Neural crest cell (in vitro differentiated cells): ENCODE measurements around the gene TBXT. TPM values are rescaled to one million over a fixed set of nuclear protein-coding genes. Genes with fewer than 3 reads are reported as not detected.

Experiments
- DNase-seq: peaks from one replicate; pipeline ENCODE4 v3.0.0; 2021; ENCODE audit warnings: low read depth, mixed read lengths, low spot score
- H3K27ac Mint-ChIP-seq: one replicate; pipeline ENCODE4 v1.8.0; 2021; ENCODE audit warnings: mild to moderate bottlenecking, mixed read lengths; ENCODE audit not compliant: unreplicated experiment
- H3K27me3 Mint-ChIP-seq: 2 replicates; pipeline ENCODE4 v1.8.0; 2021; ENCODE audit warnings: low read depth, mild to moderate bottlenecking, mixed read lengths
- H3K36me3 Mint-ChIP-seq: 2 replicates; pipeline ENCODE4 v1.8.0; 2021; ENCODE audit warnings: low read depth, mild to moderate bottlenecking, mixed read lengths
- H3K4me1 Mint-ChIP-seq: 2 replicates; pipeline ENCODE4 v1.8.0; 2021; ENCODE audit warnings: mixed read lengths
- H3K4me3 Mint-ChIP-seq: one replicate; pipeline ENCODE4 v1.8.0; 2021; ENCODE audit warnings: mild to moderate bottlenecking, mixed read lengths
- H3K9me3 Mint-ChIP-seq: 2 replicates; pipeline ENCODE4 v1.8.0; 2021; ENCODE audit warnings: mixed read lengths
- CTCF ChIP-seq: fragments of 200-600 bp; sonication (generic); conservative IDR thresholded peaks from 2 replicates; pipeline ENCODE4 v1.5.0; 2021; ENCODE audit warnings: antibody characterized with exemption, mild to moderate bottlenecking
- total RNA-seq: library from RNA; stranded (reverse); gene quantifications from 2 replicates; pipeline ENCODE4 v1.2.1, GENCODE V29; 2021

Gene TBXT
- total RNA-seq, 1 donor from 2014 or later: not detected

- H3K36me3 Mint-ChIP-seq: peaks cover 3% of the 10 kb centered on the region
- peak overlapping the region; percentile 36 for H3K4me3 Mint-ChIP-seq
- H3K4me1 Mint-ChIP-seq: peaks cover 6% of the 10 kb centered on the region
- H3K27ac Mint-ChIP-seq: no peak overlapping the region
- no peak for TF ChIP-seq CTCF
- no peak for DNase-seq
- no peaks in the 10 kb centered on the region for H3K9me3 Mint-ChIP-seq
- peaks cover 76% of the 10 kb centered on the region for H3K27me3 Mint-ChIP-seq
Measured at GRCh38 chr6:166165558-166166313, 1.9 kb downstream of the TBXT start.

- no peak for TF ChIP-seq CTCF
- peaks cover 94% of the 10 kb centered on the region for H3K27me3 Mint-ChIP-seq
- no peak overlapping the region for H3K4me3 Mint-ChIP-seq
Measured at GRCh38 chr6:166162599-166163342, 4.9 kb downstream of the TBXT start.

GRCh38 chr6:166157930-166158617 lies 9.6 kb downstream of the TBXT start:
- no peaks in the 10 kb centered on the region for H3K4me1 Mint-ChIP-seq
- no peak for TF ChIP-seq CTCF
- DNase-seq: no peak
- no peaks in the 10 kb centered on the region for H3K9me3 Mint-ChIP-seq
- H3K4me3 Mint-ChIP-seq: no peak overlapping the region
- H3K36me3 Mint-ChIP-seq: no peaks in the 10 kb centered on the region
- H3K27ac Mint-ChIP-seq: no peak overlapping the region
- H3K27me3 Mint-ChIP-seq: peaks cover 58% of the 10 kb centered on the region

More at GRCh38 chr6:166162599-166163342, 4.9 kb downstream of the TBXT start:
- no peaks in the 10 kb centered on the region for H3K4me1 Mint-ChIP-seq
- peaks cover 3% of the 10 kb centered on the region for H3K36me3 Mint-ChIP-seq
- no peak for DNase-seq
- no peaks in the 10 kb centered on the region for H3K9me3 Mint-ChIP-seq
- H3K27ac Mint-ChIP-seq: no peak overlapping the region

- no peaks in the 10 kb centered on the region for H3K36me3 Mint-ChIP-seq
- no peak overlapping the region for H3K4me3 Mint-ChIP-seq
- no peaks in the 10 kb centered on the region for H3K4me1 Mint-ChIP-seq
- no peak overlapping the region for H3K27ac Mint-ChIP-seq
- H3K9me3 Mint-ChIP-seq: no peaks in the 10 kb centered on the region
- H3K27me3 Mint-ChIP-seq: peaks cover 53% of the 10 kb centered on the region
- peak; percentile 56 for TF ChIP-seq CTCF
- DNase-seq: no peak
Measured at GRCh38 chr6:166156942-166157341, 10.7 kb downstream of the TBXT start.

- Mint-ChIP-seq H3K27me3 (peaks cover 25% of the 10 kb centered on the region), H3K27ac (no peak overlapping the region), H3K9me3 (no peaks in the 10 kb centered on the region), H3K4me1 (no peaks in the 10 kb centered on the region), H3K4me3 (no peak overlapping the region), H3K36me3 (no peaks in the 10 kb centered on the region)
- DNase-seq: no peak
- no peak for TF ChIP-seq CTCF
Measured at GRCh38 chr6:166153966-166154365, 13.7 kb downstream of the TBXT start.
